GM19099 (cell line): ENCODE measurements around the gene ZNF22.

ENCODE experiments used
- POLR2A ChIP-seq: IDR thresholded peaks from 3 replicates; pipeline ENCODE4 v1.6.1; 2011; ENCODE audit warnings: low read depth; ENCODE audit not compliant: insufficient read length; ENCODE audit errors: extremely low read depth

ZNF22 gene

DNA sequence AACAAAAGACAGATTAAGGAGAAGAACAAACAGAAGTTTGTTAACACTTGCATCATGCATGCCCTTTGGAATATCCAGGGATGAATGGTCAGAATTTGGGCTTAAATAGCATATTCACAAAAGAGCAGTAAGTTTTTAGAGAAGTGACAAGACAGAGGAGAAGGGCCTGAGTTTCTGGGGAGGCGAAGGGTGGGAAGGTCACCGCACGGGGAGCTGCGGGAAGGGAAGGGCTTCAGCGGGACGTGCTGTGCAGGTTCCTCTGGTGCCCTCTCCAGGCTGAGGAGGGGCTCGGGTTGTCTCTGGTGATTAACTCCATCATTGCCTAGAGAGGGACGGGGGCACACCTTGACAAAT is 10.4 kb upstream of the ZNF22 start:
- no peak for TF ChIP-seq POLR2A

GRCh38 chr10:44990965-44991364 is 9.8 kb upstream of the ZNF22 start:
- TF ChIP-seq POLR2A: no peak

- no peak for TF ChIP-seq POLR2A
These were observed 9.2 kb upstream of the ZNF22 start for GRCh38 chr10:44991571-44991970.

GRCh38 chr10:44992070-44992731 is 8.5 kb upstream of the ZNF22 start:
- TF ChIP-seq POLR2A: no peak

DNA sequence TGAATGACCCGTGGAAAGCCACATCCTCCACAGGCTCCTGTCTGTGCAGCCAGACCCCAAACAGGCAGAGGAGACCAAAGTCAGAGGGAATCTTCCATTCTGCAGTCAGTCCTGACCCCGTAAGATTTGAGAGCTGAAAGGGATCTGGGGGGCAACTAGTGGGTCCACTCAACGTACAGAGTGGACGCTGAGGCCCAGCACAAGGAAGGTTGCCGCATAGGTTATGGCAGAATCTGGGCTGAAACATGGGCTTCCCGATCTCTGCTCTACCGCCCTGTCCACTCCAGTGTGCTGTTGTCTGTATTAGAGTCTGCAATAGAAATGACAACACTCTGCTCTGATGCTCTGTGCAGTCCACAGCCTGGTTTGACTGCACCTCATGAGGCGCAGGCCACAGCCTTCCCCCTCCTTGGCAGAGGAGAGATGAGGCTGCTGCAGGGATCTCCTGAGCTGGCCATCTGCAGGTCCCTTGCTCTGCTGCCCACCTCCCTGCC is 7.9 kb upstream of the ZNF22 start:
- no peak for TF ChIP-seq POLR2A

DNA sequence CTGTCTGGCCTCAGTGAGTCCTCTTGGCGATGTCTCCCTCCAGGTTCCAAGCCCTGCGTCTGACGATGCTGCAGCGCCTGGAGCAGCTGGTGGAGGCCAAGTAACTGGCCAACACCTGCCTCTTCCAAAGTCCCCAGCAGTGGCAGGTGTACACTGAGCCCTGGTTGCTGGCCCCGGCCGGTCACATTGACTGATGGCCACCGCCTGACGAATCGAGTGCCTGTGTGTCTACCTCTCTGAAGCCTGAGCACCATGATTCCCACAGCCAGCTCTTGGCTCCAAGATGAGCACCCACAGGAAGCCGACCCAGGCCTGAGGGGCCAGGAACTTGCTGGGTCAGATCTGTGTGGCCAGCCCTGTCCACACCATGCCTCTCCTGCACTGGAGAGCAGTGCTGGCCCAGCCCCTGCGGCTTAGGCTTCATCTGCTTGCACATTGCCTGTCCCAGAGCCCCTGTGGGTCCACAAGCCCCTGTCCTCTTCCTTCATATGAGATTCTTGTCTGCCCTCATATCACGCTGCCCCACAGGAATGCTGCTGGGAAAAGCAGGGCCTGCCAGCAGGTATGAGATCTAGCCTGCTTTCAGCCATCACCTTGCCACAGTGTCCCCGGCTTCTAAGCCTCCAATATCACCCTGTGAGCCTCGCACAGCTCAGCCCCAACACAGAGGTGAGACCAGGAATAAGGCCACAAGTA is 7.3 kb upstream of the ZNF22 start:
- TF ChIP-seq POLR2A: no peak

DNA sequence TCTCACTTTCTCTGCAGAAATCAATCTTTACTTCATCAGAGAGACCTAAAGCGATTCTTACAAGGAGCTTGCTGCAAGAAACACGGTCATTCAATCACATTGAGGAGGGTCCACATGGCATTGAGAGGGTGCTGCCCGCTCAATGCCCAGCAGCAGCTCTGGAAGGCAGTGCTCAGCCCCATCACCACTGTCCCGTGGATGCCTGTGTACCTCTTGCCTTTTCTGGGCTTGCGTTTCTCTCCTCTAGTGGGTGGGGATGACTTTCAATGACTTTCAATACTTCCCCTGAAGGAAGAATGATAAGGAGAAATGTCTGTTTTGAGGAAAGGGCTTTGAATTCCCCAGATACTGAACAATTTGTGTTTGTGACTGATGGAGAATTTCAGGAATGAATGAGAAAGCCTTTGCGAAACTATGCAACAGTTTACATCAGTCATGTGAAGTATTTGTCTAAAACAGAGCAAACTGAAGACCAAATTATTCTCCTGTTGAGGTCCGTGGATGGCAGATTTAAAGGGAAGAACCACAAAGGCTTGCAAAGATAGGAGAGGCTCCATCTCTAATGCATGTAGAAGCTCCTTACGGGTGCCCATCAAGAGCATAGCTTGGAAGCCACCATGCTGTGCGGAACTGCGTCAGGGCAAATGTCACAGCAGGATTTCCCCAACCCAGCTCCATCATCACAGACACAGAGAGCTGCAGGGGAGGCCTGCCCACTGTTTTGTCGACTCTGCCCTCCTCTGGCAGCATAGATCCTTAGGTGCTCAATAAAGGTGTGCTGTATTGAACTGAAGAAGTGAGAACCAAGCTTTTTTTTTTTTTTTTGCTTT is 6.6 kb upstream of the ZNF22 start:
- no peak for TF ChIP-seq POLR2A

- no peak for TF ChIP-seq POLR2A
These were observed 5.8 kb upstream of the ZNF22 start for GRCh38 chr10:44994752-44995530.

GRCh38 chr10:44995581-44995913 is 5.2 kb upstream of the ZNF22 start:
- TF ChIP-seq POLR2A: no peak

- no peak for TF ChIP-seq POLR2A
These were observed 4.6 kb upstream of the ZNF22 start for GRCh38 chr10:44995914-44996669.

DNA sequence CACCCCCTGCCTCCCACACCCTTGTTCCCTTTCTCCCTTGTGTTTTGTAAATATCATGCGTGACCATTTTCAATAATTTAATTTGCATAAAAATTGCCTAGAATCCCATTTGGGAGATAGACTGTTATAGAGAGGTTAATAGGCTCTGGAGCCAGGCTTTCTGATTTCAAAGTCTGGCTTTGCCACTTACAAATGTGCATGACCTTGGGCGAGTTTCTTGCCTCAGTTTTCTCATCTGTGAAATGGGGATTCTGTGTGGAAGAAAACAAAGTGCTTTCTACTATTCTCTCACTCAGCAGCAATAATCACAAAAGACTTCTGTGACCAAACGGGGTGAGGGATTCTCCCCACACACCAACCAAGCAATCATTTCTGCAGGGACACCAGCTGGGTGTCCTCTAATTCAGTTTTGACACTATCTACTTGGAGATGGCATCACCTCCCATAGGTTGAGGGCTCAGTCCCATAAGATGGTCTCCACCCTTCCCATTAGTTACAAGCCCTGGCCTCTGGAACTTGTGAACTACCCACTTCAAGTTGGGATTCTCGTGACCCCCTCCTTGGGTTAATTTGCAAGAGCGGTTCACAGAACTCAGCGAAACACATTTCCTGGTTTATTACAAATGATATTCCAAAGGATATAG is 3.5 kb upstream of the ZNF22 start:
- TF ChIP-seq POLR2A: no peak

DNA sequence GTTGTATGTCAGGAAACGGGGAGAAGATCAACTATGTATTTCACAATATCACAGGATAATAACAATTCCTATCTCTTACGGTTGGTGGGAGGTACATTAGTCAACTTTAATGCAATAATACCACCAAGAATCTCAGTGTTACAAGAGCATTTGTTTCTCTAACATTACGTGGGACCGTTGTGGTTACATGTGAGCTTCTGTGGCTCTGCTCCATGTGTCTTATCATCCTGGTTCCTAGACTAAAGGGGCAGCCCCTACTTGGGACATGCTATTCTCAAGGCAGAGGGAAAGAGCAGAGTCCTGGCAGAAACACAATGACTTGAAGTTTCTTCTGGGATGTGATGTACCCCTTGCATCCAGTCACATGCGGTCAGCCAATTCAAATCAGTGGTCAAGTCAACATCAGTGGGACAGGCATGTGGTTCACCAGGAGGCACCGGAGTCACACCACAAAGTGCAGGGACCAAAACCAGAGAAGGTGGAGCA is 2.5 kb upstream of the ZNF22 start:
- TF ChIP-seq POLR2A: no peak

DNA sequence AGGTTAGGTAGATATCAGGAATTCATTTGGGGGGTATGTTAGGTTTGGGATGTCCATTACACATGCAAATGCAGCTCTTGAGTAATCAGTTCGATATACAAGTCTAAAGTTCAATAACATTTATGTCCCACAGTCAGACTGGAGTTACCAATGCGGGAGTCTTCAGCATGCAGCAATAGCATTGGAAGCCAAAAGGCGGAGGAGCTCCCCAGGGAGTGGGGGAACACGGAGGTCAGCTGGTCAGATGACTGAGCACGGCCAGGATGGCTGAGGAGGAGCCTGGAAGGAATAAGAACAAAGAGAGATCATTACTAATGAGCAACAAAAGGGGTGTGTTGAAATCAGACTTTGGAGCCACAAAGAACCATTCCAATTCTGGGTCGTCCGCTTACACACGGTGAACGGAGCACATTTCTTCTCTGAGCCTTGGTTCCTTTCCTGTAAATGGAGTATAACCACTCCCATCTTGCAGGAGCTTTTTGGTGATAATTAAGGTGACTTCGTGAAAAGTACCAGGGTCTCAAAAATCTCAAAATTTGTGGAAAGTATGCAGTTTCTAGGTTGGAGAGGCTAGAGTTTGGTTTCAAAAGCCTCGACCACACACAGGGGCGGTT is 478 bp upstream of the ZNF22 start:
- no peak for TF ChIP-seq POLR2A
